ENCODE data around the gene PA2G4. TPM values are rescaled to one million over a fixed set of nuclear protein-coding genes. Genes with fewer than 3 reads are reported as not detected.

PA2G4 gene
- total RNA-seq, 4 donors from 2014 or later: 94.0 to 142 (median 122) TPM

DNA sequence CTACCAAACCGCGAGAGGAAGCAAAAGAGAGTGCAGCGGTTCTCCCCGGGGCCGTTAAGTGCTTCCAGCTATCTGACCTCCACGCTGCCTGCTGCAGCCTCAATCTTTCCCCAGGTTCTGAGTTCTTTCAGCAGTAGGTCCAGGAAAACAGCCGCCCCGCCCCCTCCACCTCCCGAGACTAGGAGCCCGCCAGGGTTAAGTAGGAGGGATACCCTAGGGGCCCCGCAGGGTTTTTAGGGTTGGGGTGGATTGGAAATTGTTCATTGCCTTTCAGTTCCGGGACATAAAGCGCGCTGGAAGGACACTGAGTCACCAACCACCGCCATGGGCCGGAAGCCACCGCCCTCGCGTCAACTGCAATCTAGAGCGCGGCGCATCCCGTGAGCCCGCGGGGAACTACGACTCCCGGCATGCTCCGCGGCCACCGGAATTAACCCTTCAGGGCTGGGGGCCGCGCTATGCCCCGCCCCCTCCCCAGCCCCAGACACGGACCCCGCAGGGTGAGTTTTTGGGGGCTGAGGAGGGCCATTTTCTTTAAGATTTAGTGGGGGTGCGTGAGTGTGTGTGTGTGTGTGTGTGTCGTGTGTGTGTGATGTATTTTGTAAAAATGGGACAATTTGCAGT, 47.9 kb downstream of the PA2G4 start, which contains the start of gene MYL6B:
Gene MYL6B (plus strand): TSS at position 456 of the 624 bp plus-strand sequence. CDS start 1,332 bp downstream, outside the sequence.
- Histone ChIP-seq H3K9me3 (no peaks in the 10 kb centered on the region), H3K36me3 (no peaks in the 10 kb centered on the region), H3K27ac (peak within 1 kb of the TSS; percentile 89 to 96 (median 92)), H3K4me1 (peaks cover 19 to 30% of the 10 kb centered on the region in 2 donors), H3K4me3 (replicated peaks in 1 of 3) (peak within 1 kb of the TSS; percentile 37 to 73 (median 49)), H3K27me3 (no peaks in the 10 kb centered on the region)
- 0 to 1% methylated on average over 28 to 32 of the region's 37 CpGs for WGBS, 2 donors
- TF ChIP-seq, protein P1, sequence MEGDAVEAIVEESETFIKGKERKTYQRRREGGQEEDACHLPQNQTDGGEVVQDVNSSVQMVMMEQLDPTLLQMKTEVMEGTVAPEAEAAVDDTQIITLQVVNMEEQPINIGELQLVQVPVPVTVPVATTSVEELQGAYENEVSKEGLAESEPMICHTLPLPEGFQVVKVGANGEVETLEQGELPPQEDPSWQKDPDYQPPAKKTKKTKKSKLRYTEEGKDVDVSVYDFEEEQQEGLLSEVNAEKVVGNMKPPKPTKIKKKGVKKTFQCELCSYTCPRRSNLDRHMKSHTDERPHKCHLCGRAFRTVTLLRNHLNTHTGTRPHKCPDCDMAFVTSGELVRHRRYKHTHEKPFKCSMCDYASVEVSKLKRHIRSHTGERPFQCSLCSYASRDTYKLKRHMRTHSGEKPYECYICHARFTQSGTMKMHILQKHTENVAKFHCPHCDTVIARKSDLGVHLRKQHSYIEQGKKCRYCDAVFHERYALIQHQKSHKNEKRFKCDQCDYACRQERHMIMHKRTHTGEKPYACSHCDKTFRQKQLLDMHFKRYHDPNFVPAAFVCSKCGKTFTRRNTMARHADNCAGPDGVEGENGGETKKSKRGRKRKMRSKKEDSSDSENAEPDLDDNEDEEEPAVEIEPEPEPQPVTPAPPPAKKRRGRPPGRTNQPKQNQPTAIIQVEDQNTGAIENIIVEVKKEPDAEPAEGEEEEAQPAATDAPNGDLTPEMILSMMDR (IDR thresholded peaks at IDR 0.05): peak in 1 of 6 experiments; percentile 17
- peak in 1 of 2 donors; percentile 83 for TF ChIP-seq POLR2A (IDR thresholded peaks at IDR 0.05)
- intact Hi-C loops (cut with DNase I): no loop called here
- peak; percentile 94 for DNase-seq

DNA sequence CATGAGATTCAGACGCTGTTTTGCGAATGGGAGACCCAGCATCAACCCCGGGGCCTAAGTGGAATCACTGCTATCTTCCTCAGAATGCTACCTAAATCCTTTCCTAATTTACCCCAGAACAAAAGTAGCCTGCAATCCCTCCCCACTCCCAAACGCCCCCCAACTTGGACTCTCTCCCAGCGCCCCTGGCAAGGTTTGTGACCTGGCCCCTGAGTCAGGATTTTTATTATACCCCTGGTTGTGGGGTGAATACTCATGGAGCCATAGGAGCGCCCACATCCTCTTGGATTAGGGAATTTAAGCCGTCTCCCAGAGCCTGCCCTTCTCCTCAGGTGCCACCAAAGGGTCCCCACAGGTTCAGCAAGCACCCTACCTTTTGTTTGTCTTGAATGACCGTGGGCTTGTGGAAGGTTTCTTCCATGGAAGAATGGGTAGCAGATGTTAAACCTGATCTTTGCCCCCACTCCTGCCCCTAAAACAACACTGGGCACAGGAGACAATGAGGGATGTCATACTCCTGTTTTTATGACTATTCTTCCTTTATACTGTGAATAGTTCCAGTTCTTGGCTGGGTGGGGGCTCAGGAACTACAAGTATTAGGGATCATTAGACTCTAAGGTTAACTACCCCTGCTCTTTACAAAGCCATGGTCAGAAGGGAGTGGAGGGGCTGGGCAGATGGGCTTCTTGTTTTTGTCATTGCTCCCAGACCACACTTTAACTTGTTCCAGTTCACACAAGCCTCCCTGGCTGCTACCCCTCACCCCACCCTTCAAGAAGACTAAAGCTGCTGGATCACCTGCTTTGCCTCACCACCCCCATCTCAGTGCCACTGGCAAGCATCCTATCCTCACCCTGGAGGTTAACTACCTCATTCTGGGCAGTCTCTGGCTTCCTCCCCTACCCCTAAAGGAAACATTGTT, 48.7 kb downstream of the PA2G4 start:
- H3K27ac ChIP-seq: peak overlapping the region; percentile 89 to 96 (median 92)
- 5 to 12% methylated on average over 5 to 8 of the region's 8 CpGs for WGBS, 2 donors

DNA sequence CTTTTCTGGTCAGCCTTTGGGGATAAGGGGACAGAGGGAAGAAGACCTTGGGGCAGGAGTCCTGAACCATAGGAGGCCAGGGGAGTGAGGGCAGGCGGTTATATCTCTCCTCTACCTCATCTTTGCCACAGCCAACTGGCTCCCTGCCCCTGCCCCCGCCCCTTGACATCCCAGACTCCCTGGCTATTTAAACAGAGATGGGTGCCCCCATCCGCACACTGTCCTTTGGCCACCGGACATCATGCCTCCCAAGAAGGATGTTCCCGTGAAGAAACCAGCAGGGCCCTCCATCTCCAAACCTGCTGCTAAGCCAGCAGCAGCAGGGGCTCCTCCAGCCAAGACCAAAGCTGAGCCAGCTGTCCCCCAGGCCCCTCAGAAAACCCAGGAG, 49.3 kb downstream of the PA2G4 start:
- no peak overlapping the region for H3K27ac ChIP-seq
- intact Hi-C loops (cut with DNase I): no loop called here
- no peak for DNase-seq
- H3K36me3 ChIP-seq: no peaks in the 10 kb centered on the region
- H3K4me1 ChIP-seq: peaks cover 19 to 32% of the 10 kb centered on the region in 2 donors
- WGBS, 2 donors: 67 to 88% methylated on average over 3 to 5 of the region's 5 CpGs
- TF ChIP-seq, protein P1 (IDR thresholded peaks at IDR 0.05): no peak
- TF ChIP-seq POLR2A (IDR thresholded peaks at IDR 0.05): no peak
- no peaks in the 10 kb centered on the region for H3K9me3 ChIP-seq
- H3K27me3 ChIP-seq: no peaks in the 10 kb centered on the region
- H3K4me3 ChIP-seq (replicated peaks in 1 of 3): no peak overlapping the region

More for the DNA sequence above, 48.7 kb downstream of the PA2G4 start:
- Histone ChIP-seq H3K27me3 (no peaks in the 10 kb centered on the region), H3K36me3 (no peaks in the 10 kb centered on the region), H3K9me3 (no peaks in the 10 kb centered on the region), H3K4me1 (peaks cover 19 to 32% of the 10 kb centered on the region in 2 donors), H3K4me3 (replicated peaks in 1 of 3) (peak overlapping the region in 2 of 3 donors; percentile 49 to 73)
- intact Hi-C loops (cut with DNase I): no loop called here
- TF ChIP-seq POLR2A (IDR thresholded peaks at IDR 0.05): no peak
- TF ChIP-seq, protein P1 (IDR thresholded peaks at IDR 0.05): no peak
- no peak for DNase-seq

DNA sequence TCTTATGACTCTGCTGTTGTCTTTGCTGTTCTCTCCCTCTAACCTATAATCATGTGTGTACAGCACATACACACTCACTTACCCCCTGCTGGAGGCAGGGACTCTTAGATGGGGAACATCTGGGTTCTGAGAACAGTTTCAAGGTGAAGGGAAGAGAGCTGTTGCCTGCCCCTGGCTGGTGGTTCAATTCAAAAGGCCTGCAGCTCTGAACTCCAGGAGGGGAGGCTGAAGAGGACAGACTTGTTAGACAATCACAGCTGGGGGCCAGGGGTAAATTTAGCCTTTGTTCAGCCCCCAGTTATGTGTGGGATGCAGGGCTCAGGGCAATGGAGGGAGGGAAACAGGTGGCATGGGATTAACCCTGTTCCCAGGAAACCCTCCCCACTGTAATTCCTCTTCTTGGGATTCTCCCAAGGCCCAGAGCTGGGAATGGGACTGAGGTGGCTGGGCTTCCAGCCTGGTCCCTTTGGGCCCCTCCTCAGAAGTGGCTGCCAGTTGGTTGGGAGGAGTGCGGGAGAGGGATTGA, 50.0 kb downstream of the PA2G4 start:
- H3K27ac ChIP-seq: no peak overlapping the region
- 86 to 100% methylated on average over 1 of the region's 1 CpG for WGBS, 2 donors
- TF ChIP-seq POLR2A (IDR thresholded peaks at IDR 0.05): no peak
- TF ChIP-seq, protein P1 (IDR thresholded peaks at IDR 0.05): no peak
- H3K4me3 ChIP-seq (replicated peaks in 1 of 3): no peak overlapping the region
- H3K4me1 ChIP-seq: peaks cover 20 to 32% of the 10 kb centered on the region in 2 donors
- H3K27me3 ChIP-seq: no peaks in the 10 kb centered on the region
- intact Hi-C loops (cut with DNase I): no loop called here
- no peak for DNase-seq
- H3K36me3 ChIP-seq: no peaks in the 10 kb centered on the region
- H3K9me3 ChIP-seq: no peaks in the 10 kb centered on the region

Data from thyroid gland (tissue), 4 donors.